ENCODE data around the gene RALGPS1. TPM values are rescaled to one million over a fixed set of nuclear protein-coding genes. Genes with fewer than 3 reads are reported as not detected.
A peak's percentile ranks its signal among the peaks of the same experiment; 100 is the strongest.

RALGPS1 gene
- polyA plus RNA-seq, 3 donors = 0.60 to 4.6 (median 1.3) TPM

- Histone ChIP-seq H3K27me3 (ENCODE audit: control insufficient read depth in 2 of 2, insufficient read depth in 2 of 2, low read length in 2 of 2) (no peaks in the 10 kb centered on the region), H2AFZ (ENCODE audit: insufficient read depth, low read depth, low read length, poor library complexity, severe bottlenecking) (no peak overlapping the region), H3K4me1 (ENCODE audit: control insufficient read depth in 1 of 2, insufficient read depth in 2 of 2, low read length in 2 of 2) (no peaks in the 10 kb centered on the region), H3K9ac (ENCODE audit: insufficient read depth, low read length, poor library complexity, severe bottlenecking) (no peak overlapping the region), H3K27ac (ENCODE audit: low read depth in 1 of 2, low read length in 2 of 2) (no peak overlapping the region), H3K9me3 (replicated peaks in 1 of 2; ENCODE audit: control insufficient read depth in 1 of 2, insufficient read depth in 1 of 2, low read length in 2 of 2) (no peaks in the 10 kb centered on the region), H3K79me2 (ENCODE audit: insufficient read depth, low read length) (no peaks in the 10 kb centered on the region), H3K4me2 (replicated peaks; ENCODE audit: extremely low read depth, low read length, poor library complexity, severe bottlenecking) (no peak overlapping the region), H4K20me1 (ENCODE audit: insufficient read depth, low read length) (no peaks in the 10 kb centered on the region), H3K36me3 (replicated peaks in 1 of 2; ENCODE audit: control insufficient read depth in 1 of 2, insufficient read depth in 2 of 2, low read length in 2 of 2) (no peaks in the 10 kb centered on the region), H3K4me3 (replicated peaks in 1 of 3; ENCODE audit: low read depth in 2 of 3, low read length in 3 of 3) (no peak overlapping the region)
- Mint-ChIP-seq H3K9me3 (peaks cover 0 to 1% (median 0%) of the 10 kb centered on the region in 7 donors), H3K4me3 (peak overlapping the region in 1 of 2 donors; percentile 2), H3K36me3 (no peaks in the 10 kb centered on the region), H3K27ac (no peak overlapping the region), H3K4me1 (peaks cover 4% of the 10 kb centered on the region), H3K27me3 (ENCODE audit: low read depth in 3 of 3) (peaks cover 5 to 8% (median 6%) of the 10 kb centered on the region in 3 donors)
- WGBS (ENCODE audit: insufficient coverage) = no CpG with 5 or more reads among the region's 3 CpGs
- no peak for DNase-seq
- intact Hi-C loops (cut with micrococcal nuclease) = no loop called here
- no peak for TF ChIP-seq CTCF (IDR thresholded peaks at IDR 0.05)
These were observed 336.4 kb downstream of the RALGPS1 start for GRCh38 chr9:127250896-127251391.

GRCh38 chr9:127252410-127253318 lies 338.1 kb downstream of the RALGPS1 start:
- no peaks in the 10 kb centered on the region for H3K4me1 ChIP-seq (ENCODE audit: control insufficient read depth in 1 of 2, insufficient read depth in 2 of 2, low read length in 2 of 2)
- no peak overlapping the region for H3K9ac ChIP-seq (ENCODE audit: insufficient read depth, low read length, poor library complexity, severe bottlenecking)
- no peaks in the 10 kb centered on the region for H3K79me2 ChIP-seq (ENCODE audit: insufficient read depth, low read length)
- Mint-ChIP-seq H3K4me3 (no peak overlapping the region), H3K27ac (no peak overlapping the region), H3K9me3 (peaks cover 0 to 1% (median 0%) of the 10 kb centered on the region in 7 donors), H3K36me3 (no peaks in the 10 kb centered on the region), H3K27me3 (ENCODE audit: low read depth in 3 of 3) (peaks cover 3 to 8% (median 6%) of the 10 kb centered on the region in 3 donors), H3K4me1 (no peaks in the 10 kb centered on the region)
- no peak overlapping the region for H3K4me3 ChIP-seq (replicated peaks in 1 of 3; ENCODE audit: low read depth in 2 of 3, low read length in 3 of 3)
- no peak overlapping the region for H2AFZ ChIP-seq (ENCODE audit: insufficient read depth, low read depth, low read length, poor library complexity, severe bottlenecking)
- H3K4me2 ChIP-seq (replicated peaks; ENCODE audit: extremely low read depth, low read length, poor library complexity, severe bottlenecking) = no peak overlapping the region
- no peaks in the 10 kb centered on the region for H3K9me3 ChIP-seq (replicated peaks in 1 of 2; ENCODE audit: control insufficient read depth in 1 of 2, insufficient read depth in 1 of 2, low read length in 2 of 2)
- DNase-seq = no peak
- WGBS (ENCODE audit: insufficient coverage) = no CpG with 5 or more reads among the region's 4 CpGs
- no peaks in the 10 kb centered on the region for H3K36me3 ChIP-seq (replicated peaks in 1 of 2; ENCODE audit: control insufficient read depth in 1 of 2, insufficient read depth in 2 of 2, low read length in 2 of 2)
- H3K27ac ChIP-seq (ENCODE audit: low read depth in 1 of 2, low read length in 2 of 2) = no peak overlapping the region
- H4K20me1 ChIP-seq (ENCODE audit: insufficient read depth, low read length) = no peaks in the 10 kb centered on the region
- no peaks in the 10 kb centered on the region for H3K27me3 ChIP-seq (ENCODE audit: control insufficient read depth in 2 of 2, insufficient read depth in 2 of 2, low read length in 2 of 2)
- intact Hi-C loops (cut with micrococcal nuclease) = no loop called here
- TF ChIP-seq CTCF (IDR thresholded peaks at IDR 0.05) = no peak

Measured in CD14-positive monocyte (primary cell).